ENCODE data around the gene MRPS31. TPM values are rescaled to one million over a fixed set of nuclear protein-coding genes. Genes with fewer than 3 reads are reported as not detected.
A peak's percentile ranks its signal among the peaks of the same experiment; 100 is the strongest.

The MRPS31 gene
- total RNA-seq, 3 donors from 2014 or later: 20.3 to 21.2 (median 20.9) TPM

GRCh38 chr13:40812724-40813445, 41.9 kb upstream of the MRPS31 start:
- Histone ChIP-seq H3K4me3 (no peak overlapping the region), H3K36me3 (ENCODE audit: low read depth) (no peaks in the 10 kb centered on the region), H3K4me1 (ENCODE audit: low read depth) (no peaks in the 10 kb centered on the region), H3K9me3 (no peaks in the 10 kb centered on the region)
- DNase-seq (no peak), ATAC-seq (peak; percentile 43)
- no peak for TF ChIP-seq CTCF (IDR thresholded peaks at IDR 0.05)
- intact Hi-C loops (cut with DNase I, micrococcal nuclease): no loop called here

GRCh38 chr13:40812102-40812501, 41.1 kb upstream of the MRPS31 start:
- DNase-seq (no peak), ATAC-seq (no peak)
- H3K4me3 ChIP-seq: no peak overlapping the region
- no peaks in the 10 kb centered on the region for H3K4me1 ChIP-seq (ENCODE audit: low read depth)
- H3K36me3 ChIP-seq (ENCODE audit: low read depth): no peaks in the 10 kb centered on the region
- H3K9me3 ChIP-seq: no peaks in the 10 kb centered on the region
- intact Hi-C loops (cut with DNase I, micrococcal nuclease): no loop called here
- no peak for TF ChIP-seq CTCF (IDR thresholded peaks at IDR 0.05)

- Histone ChIP-seq H3K4me1 (ENCODE audit: low read depth) (no peaks in the 10 kb centered on the region), H3K4me3 (no peak overlapping the region), H3K9me3 (no peaks in the 10 kb centered on the region), H3K36me3 (ENCODE audit: low read depth) (no peaks in the 10 kb centered on the region)
- ATAC-seq (no peak), DNase-seq (no peak)
- TF ChIP-seq CTCF (IDR thresholded peaks at IDR 0.05): no peak
- intact Hi-C loops (cut with DNase I, micrococcal nuclease): no loop called here
Measured at GRCh38 chr13:40809471-40809870, 38.5 kb upstream of the MRPS31 start.

GRCh38 chr13:40806241-40806640, 35.3 kb upstream of the MRPS31 start:
- ATAC-seq: no peak
- no peak for TF ChIP-seq CTCF (IDR thresholded peaks at IDR 0.05)
- DNase-seq: no peak
- H3K4me1 ChIP-seq (ENCODE audit: low read depth): peaks cover 11% of the 10 kb centered on the region
- intact Hi-C loops (cut with DNase I, micrococcal nuclease): no loop called here
- H3K4me3 ChIP-seq: no peak overlapping the region
- H3K36me3 ChIP-seq (ENCODE audit: low read depth): no peaks in the 10 kb centered on the region
- H3K9me3 ChIP-seq: no peaks in the 10 kb centered on the region

GRCh38 chr13:40803316-40803715, 32.3 kb upstream of the MRPS31 start:
- H3K9me3 ChIP-seq: no peaks in the 10 kb centered on the region
- peaks cover 11% of the 10 kb centered on the region for H3K4me1 ChIP-seq (ENCODE audit: low read depth)
- no peaks in the 10 kb centered on the region for H3K36me3 ChIP-seq (ENCODE audit: low read depth)
- DNase-seq: no peak
- intact Hi-C loops (cut with DNase I, micrococcal nuclease): no loop called here
- TF ChIP-seq CTCF (IDR thresholded peaks at IDR 0.05): no peak
- no peak overlapping the region for H3K4me3 ChIP-seq
- no peak for ATAC-seq

All from mucosa of descending colon (tissue), 3 donors.